Ishikawa (cell line): ENCODE results near the gene PRSS33.

Source experiments
- CREB1 ChIP-seq: IDR thresholded peaks from 2 replicates; pipeline ENCODE4 v1.6.1; 2012; ENCODE audit warnings: low read depth
- EGR1 ChIP-seq: IDR thresholded peaks from 2 replicates; pipeline ENCODE4 v1.6.1; 2012
- FOXM1 ChIP-seq: IDR thresholded peaks from 2 replicates; pipeline ENCODE4 v1.6.1; 2012; ENCODE audit warnings: low read depth, borderline replicate concordance
- REST ChIP-seq: IDR thresholded peaks from 2 replicates; pipeline ENCODE4 v1.6.1; 2012; ENCODE audit warnings: low read depth, mild to moderate bottlenecking
- USF1 ChIP-seq: IDR thresholded peaks from 2 replicates; pipeline ENCODE4 v1.6.1; 2012

- no peak for TF ChIP-seq USF1
- TF ChIP-seq EGR1, result no peak
- TF ChIP-seq FOXM1, result no peak
- TF ChIP-seq CREB1, result no peak
- TF ChIP-seq REST, result no peak
Measured at GRCh38 chr16:2798723-2799204, 11.4 kb upstream of the PRSS33 start.
